GM19467 (cell line): Measurements from ENCODE around the gene KAZALD1.
"Not testable (repeated sequence)": the region's sequence is repeated elsewhere in the genome, so short reads cannot be mapped to it uniquely, and the experiment has no call there.

Experiments used
- ATAC-seq: cut with Tn5 transposase; IDR thresholded peaks from one replicate; pipeline ENCODE4 v1.9.1; 2021; ENCODE audit warnings: mild to moderate bottlenecking, moderate library complexity; ENCODE audit not compliant: unreplicated experiment

Gene KAZALD1

DNA sequence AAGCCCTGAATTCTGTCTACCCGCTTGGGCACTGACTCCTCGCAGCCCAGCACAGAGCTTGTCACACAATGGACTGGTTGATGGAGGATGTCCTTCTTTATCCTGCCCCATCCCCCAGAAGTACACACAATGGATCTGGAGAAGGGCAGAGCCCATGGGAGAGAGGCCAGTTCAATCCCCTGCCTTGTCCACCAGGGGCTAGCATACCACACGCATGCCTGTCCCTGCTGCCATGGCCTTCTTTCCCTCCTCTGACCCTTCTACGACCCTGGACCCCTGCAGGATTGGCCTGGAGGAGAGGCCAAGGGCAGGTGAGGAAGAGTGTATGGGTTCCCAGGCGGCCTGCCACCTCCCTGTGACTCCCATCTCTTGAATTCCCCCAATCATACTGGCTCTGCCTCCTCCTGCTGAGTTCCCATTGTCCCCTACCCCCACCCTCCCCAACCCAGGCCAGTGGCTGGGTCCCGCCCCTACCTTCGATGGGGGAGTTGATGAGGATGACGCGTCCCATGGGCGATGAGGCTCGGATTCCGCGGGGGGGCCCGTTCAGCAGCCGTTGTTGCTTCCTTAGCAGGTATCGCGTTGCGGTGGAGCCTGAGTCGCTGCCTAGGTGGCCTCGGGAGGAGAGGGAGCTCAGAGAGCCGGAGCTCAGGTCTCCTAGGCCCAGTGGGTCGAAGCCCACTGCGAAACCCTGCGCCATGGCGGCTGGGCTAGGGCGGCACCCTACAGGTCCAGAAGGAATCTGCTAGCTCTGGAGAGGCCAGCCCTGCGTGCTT is 32.1 kb upstream of the KAZALD1 start:
- no peak for ATAC-seq

DNA sequence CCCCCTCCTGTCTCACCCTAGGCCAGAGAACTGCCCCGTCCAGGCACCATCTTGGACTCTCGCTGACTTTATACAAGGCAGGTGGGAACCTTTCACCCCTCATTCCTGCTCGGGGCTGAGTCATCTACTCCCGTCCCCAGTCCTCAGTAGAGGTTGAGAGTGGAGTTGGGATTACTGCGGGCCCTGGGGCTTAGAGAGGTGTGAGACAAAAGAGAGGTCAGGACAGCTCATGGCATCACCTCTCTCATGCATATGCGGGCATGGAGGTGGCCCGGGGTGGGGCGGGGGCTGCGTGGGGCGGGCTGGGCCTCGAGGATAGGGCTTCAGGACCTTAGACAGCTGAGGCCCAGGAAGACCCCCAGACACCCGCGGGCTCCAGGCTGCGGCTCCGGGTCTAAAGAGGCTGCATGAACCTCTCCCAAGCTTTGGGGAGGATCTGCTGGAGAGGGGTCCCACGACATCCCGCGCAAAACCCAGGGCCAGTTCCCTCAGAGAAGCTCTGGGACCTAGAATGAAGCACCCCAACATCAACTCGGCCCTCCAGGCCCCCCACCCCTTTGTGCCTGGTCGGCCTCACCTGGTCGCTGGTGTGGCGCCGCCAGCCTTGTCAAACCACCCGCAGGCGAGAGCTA is 31.2 kb upstream of the KAZALD1 start:
- ATAC-seq = no peak

DNA sequence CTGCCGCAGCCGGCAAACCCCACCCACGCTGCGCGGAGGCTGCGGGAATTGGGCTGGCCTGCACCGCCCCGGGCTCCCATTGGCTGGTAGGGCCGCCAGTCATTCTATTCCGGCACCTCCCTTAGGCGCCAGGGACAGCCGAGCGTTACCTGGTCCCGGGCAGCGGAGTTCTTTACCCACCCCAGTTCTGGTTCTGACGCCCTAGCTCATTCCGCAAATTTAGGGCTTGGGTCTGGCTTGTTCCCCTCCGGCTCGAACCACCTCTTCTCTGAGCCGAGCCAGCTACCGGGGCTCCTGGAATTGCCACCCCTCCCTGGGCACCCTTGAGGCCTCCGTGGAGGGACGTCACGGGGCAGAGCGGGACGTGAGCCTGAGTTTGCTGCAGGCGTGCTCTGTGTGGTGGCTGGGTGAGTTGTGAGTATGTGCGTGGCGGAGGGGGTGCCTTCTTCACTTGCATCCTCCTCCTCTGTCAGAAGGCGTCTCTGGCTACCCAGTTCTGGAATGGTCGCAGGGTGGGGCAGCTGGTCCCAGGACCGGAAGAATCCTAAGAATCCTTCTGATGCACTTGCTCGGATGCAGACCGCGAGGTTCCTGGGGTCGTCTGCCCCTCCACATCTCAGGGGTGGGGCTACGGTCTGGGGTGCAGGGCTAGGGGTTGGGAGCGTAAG is 30.5 kb upstream of the KAZALD1 start, which contains the start of the genes PDZD7 and SFXN3:
TSS of gene PDZD7 (minus strand) at position 2 of the 668 bp plus-strand sequence. CDS start 910 bp downstream, outside the sequence.
TSS of gene SFXN3 (plus strand) at position 107 of the 668 bp plus-strand sequence. CDS start 3,461 bp downstream, outside the sequence.
- peak; percentile 91 for ATAC-seq

DNA sequence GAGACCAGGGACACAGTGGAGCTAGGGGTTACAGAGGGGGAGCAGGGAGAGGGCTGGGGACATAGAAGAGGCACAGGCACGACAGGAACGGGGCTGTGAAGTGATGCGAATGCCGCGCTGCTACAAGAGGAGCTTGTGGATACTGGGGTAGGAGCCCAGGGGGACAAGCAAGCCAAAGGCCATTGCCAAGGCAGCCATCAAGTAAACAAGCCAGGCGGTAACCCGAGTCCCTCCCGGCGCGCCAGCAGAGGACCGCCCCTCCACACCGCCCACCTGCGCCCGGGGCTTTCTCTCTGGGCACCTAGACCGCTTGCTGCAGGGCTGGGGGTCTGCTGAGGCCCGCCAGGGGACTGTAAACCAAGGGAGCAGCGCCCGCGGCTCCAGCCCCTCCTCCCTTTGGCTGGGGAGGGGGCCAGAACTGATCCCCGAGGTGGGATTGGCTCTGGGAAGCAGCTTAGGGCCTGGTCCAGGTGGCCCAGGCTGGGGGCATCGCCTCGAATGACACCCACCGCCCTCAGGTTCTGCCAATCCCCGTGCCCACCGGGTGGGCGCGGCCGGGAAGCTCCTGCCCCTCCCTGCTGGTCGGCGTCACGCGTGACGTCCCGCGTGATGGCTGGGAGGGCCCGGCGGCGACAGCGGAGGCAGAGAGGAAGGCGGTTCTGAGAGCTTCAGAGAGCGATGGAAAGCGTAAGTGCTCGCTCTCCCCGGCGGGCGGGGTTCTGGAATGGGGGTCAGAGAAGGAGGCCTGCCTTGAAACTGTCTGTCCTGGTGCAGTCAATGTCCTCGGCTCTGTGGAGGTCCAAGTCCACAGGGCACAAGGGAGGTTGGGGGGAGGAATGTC is 29.8 kb upstream of the KAZALD1 start:
- no peak for ATAC-seq

DNA sequence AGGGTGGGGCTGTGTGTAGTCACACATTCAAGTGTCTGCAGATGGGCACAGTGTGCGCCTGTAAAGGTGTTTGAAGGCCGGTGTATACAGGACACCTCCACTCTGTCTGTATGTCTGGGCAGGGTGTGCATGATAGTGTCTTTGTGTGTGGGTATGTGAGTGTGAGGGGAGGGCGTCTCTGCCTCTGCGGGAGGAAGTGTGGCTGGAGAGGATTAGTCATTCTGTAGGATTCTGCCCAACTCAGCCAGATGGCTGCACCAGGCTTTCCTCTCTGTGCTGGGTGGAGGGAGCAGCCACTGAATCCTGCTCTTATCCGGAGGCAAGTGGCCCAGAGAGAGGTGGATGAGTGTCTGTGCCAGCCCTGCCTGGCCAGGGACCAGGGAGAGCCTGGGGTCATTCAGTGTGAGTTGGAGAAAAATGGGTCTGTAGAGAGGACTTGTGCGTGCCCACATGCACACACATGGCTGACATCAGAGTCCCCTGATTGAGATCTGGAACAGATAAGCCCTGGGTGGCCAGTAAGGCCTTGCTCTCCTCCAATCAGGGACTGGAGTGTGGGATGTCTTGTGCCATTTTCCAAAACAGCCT is 29.1 kb upstream of the KAZALD1 start:
- no peak for ATAC-seq

DNA sequence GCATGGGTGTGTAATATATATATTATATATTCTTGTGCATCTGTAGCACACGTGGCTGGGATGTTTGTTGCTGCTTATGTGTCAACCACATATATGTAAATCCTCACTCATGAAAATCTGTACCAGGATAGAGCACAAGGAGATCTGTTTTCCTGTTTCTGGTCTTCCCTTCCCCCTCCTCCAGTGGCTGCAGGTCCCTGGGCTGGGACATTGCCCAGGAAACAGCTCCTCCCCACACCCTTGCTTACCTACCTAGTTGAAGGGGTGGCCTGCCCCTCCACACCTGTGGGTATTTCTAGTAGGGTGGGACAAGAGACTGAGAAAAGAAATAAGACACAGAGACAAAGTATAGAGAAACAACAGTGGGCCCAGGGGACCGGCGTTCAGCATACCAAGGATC is 28.5 kb upstream of the KAZALD1 start:
- no peak for ATAC-seq

DNA sequence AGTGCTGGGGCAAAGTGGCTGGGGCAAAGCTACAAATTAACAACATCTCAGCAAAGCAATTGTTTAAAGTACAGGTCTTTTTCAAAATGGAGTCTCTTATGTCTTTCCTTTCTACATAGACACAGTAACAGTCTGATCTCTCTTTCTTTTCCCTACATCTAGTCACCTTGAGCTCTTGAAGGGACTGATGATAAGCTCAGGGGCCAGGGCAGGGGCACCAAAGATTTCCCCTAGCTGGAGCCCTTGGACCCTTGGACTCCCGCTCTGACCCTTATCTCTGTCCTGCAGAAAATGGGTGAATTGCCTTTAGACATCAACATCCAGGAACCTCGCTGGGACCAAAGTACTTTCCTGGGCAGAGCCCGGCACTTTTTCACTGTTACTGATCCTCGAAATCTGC is 27.4 kb upstream of the KAZALD1 start:
- ATAC-seq = not testable (repeated sequence)

DNA sequence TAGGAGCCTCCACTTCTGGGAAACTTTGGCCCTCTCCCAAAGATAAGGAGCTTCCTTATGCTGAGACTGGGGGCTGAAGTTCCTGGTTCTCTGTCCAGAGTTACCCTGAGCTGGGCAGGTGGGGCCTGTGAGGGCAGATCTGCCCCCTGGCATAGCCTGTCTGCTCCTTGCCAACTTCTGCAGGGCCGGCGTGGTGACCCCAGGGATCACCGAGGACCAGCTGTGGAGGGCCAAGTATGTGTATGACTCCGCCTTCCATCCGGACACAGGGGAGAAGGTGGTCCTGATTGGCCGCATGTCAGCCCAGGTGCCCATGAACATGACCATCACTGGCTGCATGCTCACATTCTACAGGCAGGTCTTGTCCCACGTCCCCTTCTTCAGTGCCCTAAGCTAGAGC is 26.5 kb upstream of the KAZALD1 start:
- ATAC-seq = no peak

DNA sequence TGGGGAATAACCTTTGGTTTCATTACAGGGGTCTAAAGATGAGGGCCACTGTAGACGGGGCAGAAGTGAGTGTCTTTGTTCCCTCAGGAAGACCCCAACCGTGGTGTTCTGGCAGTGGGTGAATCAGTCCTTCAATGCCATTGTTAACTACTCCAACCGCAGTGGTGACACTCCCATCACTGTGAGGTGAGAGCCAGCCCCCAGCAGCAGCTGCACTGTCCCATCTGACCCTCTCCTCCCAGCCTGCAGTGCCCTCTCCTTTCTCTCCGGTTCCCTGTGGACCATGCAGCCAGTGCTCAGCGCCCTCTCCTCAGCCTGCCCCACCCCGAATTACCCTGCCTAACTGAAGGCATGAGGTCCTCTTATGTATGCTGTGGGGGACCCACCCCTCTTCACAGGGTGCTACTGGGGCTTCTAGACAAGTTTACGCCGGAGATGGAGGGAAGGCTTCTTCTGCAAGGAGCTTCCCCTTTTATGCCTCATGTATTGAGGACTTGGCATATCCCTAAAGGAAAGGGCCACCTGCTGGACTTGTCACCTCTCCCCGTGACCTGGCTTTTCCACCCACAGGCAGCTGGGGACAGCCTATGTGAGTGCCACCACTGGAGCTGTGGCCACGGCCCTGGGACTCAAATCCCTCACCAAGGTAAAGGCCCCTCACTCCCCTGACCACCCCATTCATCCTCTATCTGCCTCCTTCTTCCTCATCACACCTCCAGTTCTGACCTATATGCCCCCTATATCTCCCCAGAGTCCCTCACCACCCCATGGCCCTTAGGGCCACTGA is 25.7 kb upstream of the KAZALD1 start:
- no peak for ATAC-seq

DNA sequence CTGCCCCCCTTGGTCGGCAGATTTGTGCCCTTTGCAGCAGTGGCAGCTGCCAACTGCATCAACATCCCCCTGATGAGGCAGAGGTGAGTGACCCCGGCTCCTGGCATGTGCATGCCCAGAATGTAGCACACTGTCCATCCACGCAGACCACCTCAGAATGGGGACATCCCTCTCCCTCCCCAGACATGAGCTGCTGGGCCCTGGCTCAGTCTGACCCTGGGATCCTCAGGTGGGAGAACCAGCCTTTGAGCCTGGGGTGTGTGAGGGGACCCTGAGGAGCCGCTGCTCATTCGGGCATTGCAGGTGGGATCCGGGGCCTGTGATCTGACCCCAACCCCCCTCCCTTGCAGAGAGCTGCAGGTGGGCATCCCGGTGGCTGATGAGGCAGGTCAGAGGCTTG is 25.1 kb upstream of the KAZALD1 start:
- no peak for ATAC-seq

DNA sequence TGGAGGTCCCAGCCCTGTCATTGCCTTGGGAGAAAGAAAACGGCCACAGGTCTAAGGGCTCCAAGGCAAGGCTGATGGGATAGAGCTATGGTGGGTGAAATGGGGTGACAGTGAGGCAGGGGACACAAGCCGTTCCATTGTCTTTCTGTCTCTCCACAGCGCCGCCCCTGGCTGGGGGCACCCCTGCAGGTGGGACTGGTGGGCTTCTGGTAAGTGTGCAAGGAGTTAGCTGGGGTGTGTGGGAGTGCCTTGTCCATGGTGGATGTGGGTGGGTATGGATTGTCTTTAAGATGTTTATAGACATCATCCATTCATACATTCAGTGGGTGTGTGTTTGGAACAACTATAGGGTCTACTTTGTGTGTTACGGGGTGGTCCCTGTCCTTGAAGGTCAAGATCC is 23.3 kb upstream of the KAZALD1 start:
- ATAC-seq = no peak

DNA sequence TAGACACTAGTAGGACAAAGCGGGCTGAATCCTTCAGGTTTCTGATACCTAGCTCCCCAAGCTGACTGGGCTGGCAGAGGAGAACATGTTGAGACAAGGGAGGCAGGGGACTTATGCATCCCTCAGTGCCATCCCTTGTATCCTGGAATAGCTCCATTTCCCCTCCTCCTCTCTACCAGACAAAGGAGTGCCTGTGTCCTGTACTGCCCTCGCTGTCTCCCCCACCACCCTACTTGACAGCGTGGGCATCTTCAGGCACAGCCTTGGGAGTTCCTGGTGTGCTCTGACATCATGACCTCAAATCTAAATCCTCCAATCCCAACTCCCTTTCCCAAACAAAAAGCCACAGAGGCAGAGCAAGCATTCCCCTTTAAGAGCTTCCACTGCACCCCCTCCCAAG is 21.7 kb upstream of the KAZALD1 start:
- ATAC-seq = no peak

DNA sequence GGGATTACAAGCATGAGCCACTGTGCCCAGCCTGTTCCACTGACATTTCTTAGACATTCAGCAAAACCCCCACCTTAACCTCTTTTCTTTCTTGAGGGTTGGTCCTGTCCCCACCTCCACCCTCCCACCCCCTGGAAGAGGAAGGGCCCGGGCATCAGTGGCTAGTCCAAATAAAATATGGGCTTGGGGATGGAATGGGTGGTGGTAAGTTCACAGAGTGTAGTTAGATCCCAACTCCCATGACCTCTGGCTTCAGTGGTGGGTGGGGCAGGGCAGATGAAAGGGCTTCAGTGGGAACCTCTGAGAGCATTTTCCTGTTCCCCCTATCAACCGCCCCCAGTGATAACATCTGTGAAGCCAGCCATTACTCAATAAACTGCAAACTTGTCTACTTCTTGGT is 20.9 kb upstream of the KAZALD1 start:
- ATAC-seq = no peak

DNA sequence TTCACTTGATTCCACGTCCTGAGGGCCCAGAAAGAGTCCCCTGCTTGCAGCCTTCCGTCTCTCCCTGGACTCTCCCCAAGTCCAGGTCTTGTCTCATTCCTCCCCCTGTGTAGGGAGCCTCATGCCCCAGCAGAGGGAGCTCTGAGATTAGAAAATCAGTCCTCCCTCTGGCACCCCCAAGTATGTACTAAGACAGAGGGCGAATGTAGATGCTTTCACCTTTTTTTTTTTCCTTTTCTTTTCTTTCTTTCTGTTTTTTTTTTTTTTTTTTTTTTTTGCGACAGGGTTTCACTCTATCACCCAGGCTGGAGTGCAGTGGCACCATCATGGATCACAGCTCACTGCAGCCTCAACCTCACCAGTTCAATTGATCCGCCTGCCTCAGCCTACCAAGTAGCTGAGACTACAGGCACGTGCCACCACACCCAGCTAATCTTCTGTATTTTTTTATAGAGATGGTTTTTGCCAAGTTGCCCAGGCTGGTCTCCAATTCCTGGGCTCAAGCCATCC is 20.5 kb upstream of the KAZALD1 start:
- ATAC-seq = peak; percentile 44

DNA sequence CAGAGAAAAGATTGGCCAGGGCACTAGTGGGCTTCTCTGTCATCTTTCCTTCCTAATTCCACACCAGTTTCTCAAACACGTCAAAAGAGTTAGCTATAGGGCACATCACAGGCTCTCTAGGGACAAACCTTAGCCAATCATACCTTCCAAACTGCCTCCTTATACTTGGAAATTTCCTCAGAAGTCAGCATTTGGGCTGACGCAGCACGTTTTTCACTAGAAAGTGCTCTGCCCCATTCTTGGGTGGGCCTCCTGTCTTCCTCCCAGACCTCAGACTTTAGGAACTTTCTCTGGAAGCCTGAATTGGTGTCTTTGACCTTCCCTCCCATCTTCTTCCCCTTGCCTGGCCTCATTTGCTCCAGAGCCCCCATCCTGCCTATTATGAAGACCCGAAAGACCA is 19.7 kb upstream of the KAZALD1 start:
- ATAC-seq = no peak

DNA sequence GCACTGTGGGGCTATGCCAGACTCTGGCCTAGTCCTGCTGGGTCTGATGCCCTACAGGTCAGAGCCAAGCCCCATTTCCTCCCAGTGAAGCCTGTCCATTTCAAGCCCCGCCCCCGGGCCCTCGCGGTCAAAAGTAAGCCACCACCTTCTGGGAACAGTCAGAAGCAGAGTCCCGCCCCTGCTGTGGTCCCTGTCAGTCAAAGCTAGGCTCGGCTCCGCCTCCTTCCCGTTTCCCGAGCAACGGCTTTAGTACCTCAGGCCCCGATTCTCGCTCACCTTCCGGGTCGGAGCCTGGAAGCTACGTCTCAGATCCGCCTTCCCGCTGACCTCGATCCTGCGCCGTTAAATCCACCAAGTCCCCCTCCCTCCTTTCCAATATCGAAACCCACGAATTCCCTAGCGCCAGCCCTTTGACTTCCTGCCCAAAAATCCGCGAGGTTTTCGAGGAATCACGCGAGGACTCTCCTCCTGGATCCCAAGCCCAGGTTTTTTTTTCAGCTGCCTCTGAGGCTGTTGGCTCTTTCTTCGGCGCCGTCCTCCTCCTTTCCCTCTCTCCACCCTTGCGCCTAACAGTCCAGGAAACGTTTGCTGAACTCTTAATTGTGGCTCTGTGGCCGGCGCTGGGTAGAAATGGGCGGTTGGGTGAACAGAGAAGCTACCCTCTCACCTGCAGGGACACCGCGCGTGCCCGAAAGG is 19.0 kb upstream of the KAZALD1 start:
- peak; percentile 94 for ATAC-seq

DNA sequence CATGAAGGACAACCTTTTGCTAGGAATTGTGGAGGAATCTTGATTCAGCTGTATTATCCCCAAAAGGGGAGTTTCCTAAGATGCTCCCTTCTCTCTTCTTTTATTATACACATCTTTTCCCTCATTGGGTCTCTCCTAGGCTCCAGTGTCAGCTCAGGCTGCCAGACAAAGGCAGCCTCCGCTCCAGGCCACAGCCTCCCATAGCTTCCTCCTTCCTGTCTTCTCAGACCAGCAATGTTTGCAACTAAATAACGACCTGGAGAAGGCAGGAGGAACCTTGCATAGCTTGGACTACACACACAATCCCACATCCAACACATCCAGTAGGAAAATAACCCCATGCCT is 18.5 kb upstream of the KAZALD1 start:
- ATAC-seq = no peak

DNA sequence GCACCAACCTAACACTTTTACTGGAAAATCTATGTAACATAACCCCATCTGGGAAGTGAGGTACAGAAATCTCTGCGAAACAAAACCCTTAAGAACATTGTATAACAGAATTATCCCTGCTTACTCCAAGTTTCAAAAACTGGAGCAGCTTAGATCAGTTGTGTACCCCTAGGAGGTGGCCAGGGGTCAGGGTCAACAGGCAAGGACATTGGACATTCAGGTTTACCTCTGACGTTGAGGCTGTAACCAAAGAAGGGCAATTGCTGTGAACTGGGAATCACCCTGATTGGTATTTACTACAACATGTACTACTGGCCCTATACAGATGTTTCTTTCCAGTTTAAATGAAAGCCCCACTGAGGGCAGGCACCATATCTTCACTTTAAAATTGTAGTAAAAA is 17.7 kb upstream of the KAZALD1 start:
- ATAC-seq = no peak
